VCaP (cell line): Measurements from ENCODE around the gene UNC50.

Experiments used
- H3K27ac ChIP-seq: fragments of 450-650 bp; 2 replicates; pipeline ENCODE4 v1.5.1; 2017
- CTCF ChIP-seq: fragments of 450-650 bp; conservative IDR thresholded peaks from 2 replicates; pipeline ENCODE4 v1.5.1; 2017; ENCODE audit warnings: mild to moderate bottlenecking, moderate library complexity

Gene UNC50

GRCh38 chr2:98647636-98648035 lies 39.2 kb downstream of the UNC50 start:
- TF ChIP-seq CTCF = no peak
- H3K27ac ChIP-seq = no peak overlapping the region

- TF ChIP-seq CTCF = no peak
- no peak overlapping the region for H3K27ac ChIP-seq
These were observed 40.1 kb downstream of the UNC50 start for GRCh38 chr2:98648451-98648850.

GRCh38 chr2:98649135-98649991 lies 41.0 kb downstream of the UNC50 start:
- H3K27ac ChIP-seq = no peak overlapping the region

GRCh38 chr2:98649992-98650375 lies 41.6 kb downstream of the UNC50 start:
- no peak for TF ChIP-seq CTCF
- H3K27ac ChIP-seq = no peak overlapping the region

More at GRCh38 chr2:98649135-98649991, 41.0 kb downstream of the UNC50 start:
- peak; percentile 98 for TF ChIP-seq CTCF

- TF ChIP-seq CTCF = no peak
- H3K27ac ChIP-seq = no peak overlapping the region
These were observed 42.6 kb downstream of the UNC50 start for GRCh38 chr2:98650998-98651397.

- H3K27ac ChIP-seq = no peak overlapping the region
- TF ChIP-seq CTCF = no peak
These were observed 46.5 kb downstream of the UNC50 start for GRCh38 chr2:98654699-98655495.

GRCh38 chr2:98656800-98657199 lies 48.4 kb downstream of the UNC50 start:
- H3K27ac ChIP-seq = no peak overlapping the region
- TF ChIP-seq CTCF = no peak
